RPMI7951 (cell line): ENCODE results near the gene ARFIP2. TPM values are rescaled to one million over a fixed set of nuclear protein-coding genes. Genes with fewer than 3 reads are reported as not detected.
A peak's percentile ranks its signal among the peaks of the same experiment; 100 is the strongest.

Experiments
- DNase-seq: peaks from one replicate; pipeline ENCODE4 v3.0.0-alpha.2; 2012; ENCODE audit warnings: low read depth
- total RNA-seq: library from RNA; depleted of rRNA; stranded (reverse); fragments of >200 nt; shearing (Covaris generic); gene quantifications from 2 replicates; pipeline ENCODE4 v1.2.3, GENCODE V29; 2014; rRNA removed

The ARFIP2 gene
- total RNA-seq, 1 experiment from 2014 or later, result 52.5 TPM

DNA sequence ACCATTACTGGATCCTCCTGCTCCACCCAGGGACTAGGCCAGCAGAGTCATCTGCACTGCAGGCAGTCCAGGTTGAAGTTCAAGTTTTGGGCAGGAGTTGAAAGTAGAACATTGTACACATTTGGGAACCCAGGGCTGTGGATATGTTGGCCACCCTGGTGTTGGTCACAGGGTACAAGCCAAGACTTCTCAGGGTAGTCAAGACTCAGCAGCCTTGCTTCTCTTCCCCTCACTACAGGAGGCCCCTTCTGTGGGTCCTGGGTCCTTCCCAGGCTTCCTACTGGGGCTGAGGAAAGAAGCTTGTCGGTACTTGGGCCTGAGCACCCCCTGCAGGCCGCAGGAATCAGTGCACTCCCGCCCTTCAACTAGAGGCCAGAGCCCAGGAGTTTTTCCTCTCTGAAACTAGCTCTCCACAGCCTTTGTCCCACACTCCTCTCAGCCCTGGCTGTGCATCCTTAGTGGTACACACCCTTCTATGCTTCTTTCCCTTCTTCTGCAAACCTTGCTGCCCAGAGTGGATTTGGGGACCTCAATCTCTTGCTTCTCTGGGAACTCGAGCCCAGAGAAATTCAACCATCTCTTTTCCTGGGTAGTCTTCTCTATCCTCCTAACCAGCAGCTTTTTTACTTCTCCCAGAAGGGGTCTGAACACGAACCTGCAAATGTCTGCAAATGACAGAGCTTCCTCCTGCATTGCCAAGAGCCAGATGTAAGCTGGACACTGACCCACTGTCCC is 37.7 kb downstream of the ARFIP2 start:
- peak; percentile 42 for DNase-seq

DNA sequence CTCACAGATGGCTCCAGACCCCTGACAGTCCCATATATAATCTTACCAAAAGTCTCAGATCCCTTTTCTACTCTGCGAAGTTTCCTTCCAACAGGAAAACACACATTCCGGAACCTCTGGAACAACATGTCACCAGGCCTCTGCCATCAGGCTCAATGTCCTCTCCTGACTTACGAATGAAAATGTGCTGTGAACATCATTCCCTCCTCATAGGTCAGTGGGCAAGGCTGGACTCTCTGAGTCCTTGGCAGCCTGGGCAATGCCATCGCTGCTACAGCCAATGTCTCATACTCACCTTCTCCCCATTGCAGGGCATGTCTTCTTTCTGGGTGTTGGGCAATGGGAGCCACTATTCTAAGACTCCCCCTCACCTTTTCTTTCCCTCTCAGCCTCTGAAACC is 38.7 kb downstream of the ARFIP2 start:
- no peak for DNase-seq

DNA sequence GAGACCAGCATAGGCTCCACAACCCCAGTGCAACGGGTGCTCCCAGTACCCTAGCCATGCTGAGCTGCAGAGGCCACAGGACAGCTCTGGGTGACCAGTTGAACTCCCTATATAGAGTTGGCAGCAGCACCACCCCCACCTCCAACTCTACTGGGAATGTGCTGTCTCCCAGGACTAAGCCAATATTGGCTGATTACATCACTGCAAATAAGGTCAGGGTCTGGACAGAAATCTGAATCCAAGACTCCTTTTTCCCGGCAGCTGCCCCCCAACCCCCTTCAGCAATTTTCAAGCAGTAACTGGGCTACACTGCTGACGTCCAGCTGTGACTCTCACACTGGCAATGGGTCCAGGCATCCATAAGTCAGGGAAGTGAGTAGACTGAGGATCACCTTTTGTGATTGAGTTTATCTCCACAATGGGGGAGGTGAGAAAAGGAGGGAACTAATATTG is 40.2 kb downstream of the ARFIP2 start, which contains the start of gene HPX:
TSS of gene HPX (minus strand) at position 82 of the 453 bp plus-strand sequence. CDS start at position 58, 24 bp downstream.
- DNase-seq, result no peak

DNA sequence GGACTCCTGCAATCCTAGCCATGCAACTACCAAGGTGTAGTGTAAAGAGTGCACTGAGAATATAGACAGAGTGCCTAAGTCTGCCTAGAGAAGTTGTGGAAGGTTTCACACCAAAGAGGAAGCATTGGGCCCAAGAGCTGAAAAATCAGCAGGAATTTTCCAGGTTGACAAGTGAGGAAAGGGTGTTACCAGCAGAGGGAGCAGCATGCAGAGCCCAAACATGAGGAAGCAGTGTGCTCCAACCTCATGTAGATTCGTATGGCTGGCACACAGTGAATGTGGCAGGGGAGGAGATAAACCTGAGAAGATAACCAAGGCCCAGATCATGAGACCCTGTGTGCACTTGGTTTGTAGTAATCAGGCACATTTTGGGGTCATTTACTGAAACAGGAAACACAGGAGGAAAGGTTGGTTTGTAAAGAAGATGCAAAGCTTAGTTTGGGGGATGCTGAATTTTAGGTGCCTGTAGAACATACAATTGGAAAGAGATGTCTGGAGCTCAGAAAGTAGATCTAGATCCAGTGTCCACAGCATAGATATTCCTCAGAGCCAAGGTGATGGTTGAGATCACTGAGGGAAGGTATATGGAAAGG is 42.1 kb downstream of the ARFIP2 start:
- DNase-seq, result peak; percentile 55

DNA sequence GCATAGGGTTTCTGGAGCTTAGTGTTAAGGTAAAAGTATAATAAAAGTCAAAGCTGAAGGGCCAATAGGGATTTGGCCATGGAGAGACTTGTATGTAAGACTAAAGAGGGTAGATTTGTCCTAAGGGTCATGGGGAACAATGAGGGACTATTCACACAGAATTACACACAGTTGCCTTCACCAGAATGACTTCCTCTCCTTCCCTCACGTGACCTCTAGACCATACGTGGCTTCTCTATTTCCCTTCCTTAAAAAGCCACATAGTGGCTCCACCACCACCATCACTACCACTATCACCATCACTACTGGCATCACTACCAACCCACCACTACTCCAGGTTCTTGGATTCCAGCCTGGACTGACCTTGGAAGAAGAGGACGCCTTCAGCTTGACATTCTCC is 43.1 kb downstream of the ARFIP2 start:
- no peak for DNase-seq

DNA sequence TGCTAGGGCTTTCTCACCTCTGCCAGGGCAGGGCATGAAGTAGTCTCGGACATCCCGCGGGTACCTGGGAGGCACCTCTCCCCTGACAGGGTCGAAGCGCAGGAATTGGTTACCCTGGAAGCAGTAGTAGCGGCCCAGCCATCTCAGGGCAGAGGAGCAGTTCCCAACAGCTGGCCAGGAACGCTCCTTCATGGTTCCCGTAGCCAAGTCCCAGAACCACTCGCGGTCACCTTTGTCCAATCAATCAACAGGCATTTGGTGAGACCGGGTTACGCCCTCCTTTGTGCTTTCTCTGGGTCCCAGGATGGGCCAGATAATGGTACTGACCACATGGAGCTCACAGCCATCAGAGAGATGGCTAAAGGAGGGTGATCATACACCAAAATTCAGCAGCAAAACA is 43.7 kb downstream of the ARFIP2 start:
- no peak for DNase-seq

DNA sequence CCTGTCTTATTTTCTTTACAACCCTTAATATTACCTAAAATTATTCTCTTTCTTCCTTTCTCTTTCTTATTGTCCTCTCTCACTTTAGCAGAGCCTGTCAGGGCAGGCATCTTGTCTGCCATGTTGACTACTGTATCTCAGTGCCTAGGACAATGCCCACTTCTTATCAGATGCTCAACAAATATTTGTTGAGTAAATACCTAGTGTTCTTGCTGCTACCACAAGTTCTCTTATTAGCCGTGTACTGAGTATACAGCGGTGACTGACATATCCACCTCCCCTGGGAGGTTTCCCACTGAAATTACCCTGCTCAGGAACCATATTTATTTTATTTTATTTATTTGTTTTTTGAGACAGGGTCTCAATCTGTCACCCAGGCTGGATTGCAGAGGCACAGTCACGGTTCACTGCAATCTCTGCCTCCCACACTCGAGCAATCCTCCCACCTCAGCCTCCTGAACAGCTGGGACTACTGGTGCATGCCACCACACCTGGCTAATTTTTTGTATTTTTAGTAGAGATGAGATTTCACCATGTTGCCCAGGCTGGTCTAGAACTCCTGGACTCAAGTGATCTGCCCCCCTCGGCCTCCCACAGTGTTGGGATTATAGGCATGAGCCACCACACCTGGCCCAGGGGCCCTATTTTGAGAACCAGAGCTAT is 47.0 kb downstream of the ARFIP2 start:
- DNase-seq, result no peak

DNA sequence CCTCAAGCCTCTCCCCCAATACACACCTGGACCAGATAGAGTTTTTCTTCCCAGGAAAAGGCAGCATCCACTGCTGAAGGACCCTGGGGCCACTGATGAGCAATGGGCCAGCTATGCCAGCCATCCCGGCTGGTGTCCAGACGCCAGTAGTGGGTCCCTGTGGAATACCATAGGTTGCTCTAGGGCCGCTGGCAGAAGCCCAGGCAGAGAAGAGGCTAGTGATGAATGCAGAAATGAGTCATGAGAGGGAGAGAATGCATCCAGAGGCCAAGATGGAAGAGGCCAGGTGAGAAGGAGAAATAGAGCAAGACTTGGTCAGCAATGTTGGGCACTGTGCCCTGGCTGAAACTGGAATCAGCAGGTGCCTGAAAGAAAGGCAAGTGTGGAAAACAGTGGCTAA is 49.3 kb downstream of the ARFIP2 start:
- DNase-seq, result peak; percentile 94

DNA sequence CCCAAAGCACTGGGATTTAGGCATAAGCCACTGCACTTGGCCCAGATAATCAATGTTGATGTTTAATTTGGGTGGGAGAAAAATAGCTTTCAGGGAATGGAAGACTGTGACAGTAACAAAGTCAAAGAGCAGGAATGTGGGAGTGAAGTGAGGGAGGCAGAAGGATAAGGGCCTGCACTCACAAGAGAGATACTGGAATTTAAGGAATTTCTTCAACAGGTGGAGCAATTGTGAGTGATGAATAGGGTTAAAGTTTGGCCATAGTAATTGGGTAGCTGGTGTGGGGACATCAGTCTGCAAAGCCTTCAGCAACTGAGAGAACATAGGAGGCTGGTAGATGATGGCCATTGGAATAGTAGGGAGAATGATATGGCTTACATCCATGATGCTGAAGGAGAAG is 53.6 kb downstream of the ARFIP2 start:
- DNase-seq, result no peak

Other genes starting within 250 kb of the ARFIP2 start
- 4.8 and 6.4 TPM in 2 replicates for gene FHIP1B, start 246.7 kb downstream of the ARFIP2 start, total RNA-seq
- gene CNGA4, start 242.2 kb downstream of the ARFIP2 start, total RNA-seq, result not detected in 2 replicates
- not detected in 2 replicates for gene CCKBR, start 221.5 kb downstream of the ARFIP2 start, total RNA-seq
- gene CAVIN3, start 160.8 kb downstream of the ARFIP2 start, total RNA-seq, result 200 and 367 TPM in 2 replicates
- gene SMPD1, start 90.9 kb downstream of the ARFIP2 start, total RNA-seq, result 40.0 and 45.3 TPM in 2 replicates
- 17.3 and 22.1 TPM in 2 replicates for gene APBB1, start 62.2 kb downstream of the ARFIP2 start, total RNA-seq
- gene HPX, start 40.3 kb downstream of the ARFIP2 start, total RNA-seq, result 0.48 TPM in 1 of 2 replicates, not detected in the other
- gene TRIM3, start 7.4 kb downstream of the ARFIP2 start, total RNA-seq, result 11.3 and 12.2 TPM in 2 replicates
- 26.2 and 30.7 TPM in 2 replicates for gene TIMM10B, start 170 bp upstream of the ARFIP2 start, total RNA-seq
- gene DNHD1, start 15.9 kb upstream of the ARFIP2 start, total RNA-seq, result 1.5 and 1.7 TPM in 2 replicates
- gene RRP8, start 122.3 kb upstream of the ARFIP2 start, total RNA-seq, result 14.0 and 20.7 TPM in 2 replicates
- 226 and 231 TPM in 2 replicates for gene ILK, start 122.4 kb upstream of the ARFIP2 start, total RNA-seq
- 44.5 and 81.9 TPM in 2 replicates for gene TAF10, start 130.9 kb upstream of the ARFIP2 start, total RNA-seq
- gene TPP1, start 138.1 kb upstream of the ARFIP2 start, total RNA-seq, result 20.3 and 22.6 TPM in 2 replicates
- gene DCHS1, start 174.5 kb upstream of the ARFIP2 start, total RNA-seq, result 3.8 and 4.3 TPM in 2 replicates
- 98.0 and 98.4 TPM in 2 replicates for gene MRPL17, start 202.0 kb upstream of the ARFIP2 start, total RNA-seq